Measurements from ENCODE around the gene ST6GALNAC3. TPM values are rescaled to one million over a fixed set of nuclear protein-coding genes. Genes with fewer than 3 reads are reported as not detected.

The ST6GALNAC3 gene
- total and polyA plus RNA-seq, 3 donors from 2014 or later: 0.46 to 0.87 (median 0.74) TPM

DNA sequence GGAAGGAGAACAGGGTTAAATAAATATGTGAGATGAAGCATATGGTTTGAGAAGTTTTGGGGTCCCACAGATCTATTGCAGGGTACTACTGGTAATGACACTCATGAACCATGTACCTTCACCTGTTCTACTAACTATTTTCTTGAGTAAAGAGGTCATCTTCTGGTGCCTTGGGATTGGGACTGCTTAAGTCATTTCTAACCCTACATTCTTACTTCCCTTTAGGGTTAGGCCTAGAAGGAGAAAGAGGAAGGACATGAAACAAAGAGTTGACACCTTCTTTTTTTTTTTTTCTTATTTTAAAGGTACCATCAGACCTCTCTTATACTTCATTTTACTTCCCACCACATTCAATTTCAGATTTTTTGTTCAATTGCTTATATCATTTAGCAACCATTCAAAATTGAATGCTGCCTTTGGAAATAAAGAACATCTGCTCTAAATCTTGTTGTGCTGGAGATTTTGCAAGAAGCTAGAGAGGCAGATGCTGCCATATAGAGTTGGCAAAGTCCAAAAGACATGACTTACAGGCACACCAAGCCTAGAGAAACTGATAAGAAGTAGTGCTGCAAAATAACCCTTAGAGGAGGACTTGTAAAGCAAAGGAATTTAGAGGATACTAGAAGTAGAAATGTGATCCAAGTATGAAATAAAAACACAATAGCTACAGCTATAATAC lies 418.3 kb downstream of the ST6GALNAC3 start:
- H3K27me3 ChIP-seq: no peaks in the 10 kb centered on the region
- no peaks in the 10 kb centered on the region for H3K4me1 ChIP-seq
- intact Hi-C loops (cut with DNase I; ENCODE audit: low total_unique reads): no loop called here
- H3K4me3 ChIP-seq: no peak overlapping the region
- no peak for DNase-seq
- H3K9me3 ChIP-seq: no peaks in the 10 kb centered on the region
- H3K27ac ChIP-seq: no peak overlapping the region
- no peak for TF ChIP-seq POLR2A (IDR thresholded peaks at IDR 0.05)
- TF ChIP-seq, protein P1, sequence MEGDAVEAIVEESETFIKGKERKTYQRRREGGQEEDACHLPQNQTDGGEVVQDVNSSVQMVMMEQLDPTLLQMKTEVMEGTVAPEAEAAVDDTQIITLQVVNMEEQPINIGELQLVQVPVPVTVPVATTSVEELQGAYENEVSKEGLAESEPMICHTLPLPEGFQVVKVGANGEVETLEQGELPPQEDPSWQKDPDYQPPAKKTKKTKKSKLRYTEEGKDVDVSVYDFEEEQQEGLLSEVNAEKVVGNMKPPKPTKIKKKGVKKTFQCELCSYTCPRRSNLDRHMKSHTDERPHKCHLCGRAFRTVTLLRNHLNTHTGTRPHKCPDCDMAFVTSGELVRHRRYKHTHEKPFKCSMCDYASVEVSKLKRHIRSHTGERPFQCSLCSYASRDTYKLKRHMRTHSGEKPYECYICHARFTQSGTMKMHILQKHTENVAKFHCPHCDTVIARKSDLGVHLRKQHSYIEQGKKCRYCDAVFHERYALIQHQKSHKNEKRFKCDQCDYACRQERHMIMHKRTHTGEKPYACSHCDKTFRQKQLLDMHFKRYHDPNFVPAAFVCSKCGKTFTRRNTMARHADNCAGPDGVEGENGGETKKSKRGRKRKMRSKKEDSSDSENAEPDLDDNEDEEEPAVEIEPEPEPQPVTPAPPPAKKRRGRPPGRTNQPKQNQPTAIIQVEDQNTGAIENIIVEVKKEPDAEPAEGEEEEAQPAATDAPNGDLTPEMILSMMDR (IDR thresholded peaks at IDR 0.05): no peak
- no peaks in the 10 kb centered on the region for H3K36me3 ChIP-seq (ENCODE audit: low read depth, missing control alignments)

- Histone ChIP-seq H3K36me3 (ENCODE audit: low read depth, missing control alignments) (no peaks in the 10 kb centered on the region), H3K27ac (peak overlapping the region in 1 of 2 donors; percentile 19), H3K27me3 (no peaks in the 10 kb centered on the region), H3K4me3 (no peak overlapping the region), H3K4me1 (no peaks in the 10 kb centered on the region), H3K9me3 (no peaks in the 10 kb centered on the region)
- intact Hi-C loops (cut with DNase I; ENCODE audit: low total_unique reads): no loop called here
- TF ChIP-seq POLR2A (IDR thresholded peaks at IDR 0.05): no peak
- TF ChIP-seq, protein P1 (IDR thresholded peaks at IDR 0.05): no peak
- peak; percentile 29 for DNase-seq
These were observed 420.3 kb downstream of the ST6GALNAC3 start for GRCh38 chr1:76494807-76495206.

DNA sequence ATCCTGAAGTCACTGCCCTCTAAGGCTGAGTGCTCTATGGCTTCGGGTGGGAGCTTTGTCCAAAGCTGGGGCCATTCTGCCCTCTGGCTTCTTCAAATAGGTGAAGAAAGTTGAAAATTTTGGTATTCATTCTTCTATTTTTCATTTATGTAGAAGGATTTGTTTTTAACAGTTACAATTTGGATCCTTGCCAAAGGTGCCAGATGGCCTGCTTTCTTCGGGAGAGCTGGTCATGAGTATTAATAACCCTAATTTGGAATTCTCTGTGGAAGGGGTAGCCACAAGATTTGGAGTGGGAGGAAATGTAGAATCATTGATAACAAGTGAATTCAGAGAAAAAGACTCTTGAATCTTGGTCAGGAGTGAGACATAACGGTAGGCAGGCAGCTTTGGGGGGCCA lies 422.3 kb downstream of the ST6GALNAC3 start:
- no peaks in the 10 kb centered on the region for H3K9me3 ChIP-seq
- H3K27ac ChIP-seq: peak overlapping the region in 1 of 2 donors; percentile 25
- TF ChIP-seq, protein P1 (IDR thresholded peaks at IDR 0.05): no peak
- TF ChIP-seq POLR2A (IDR thresholded peaks at IDR 0.05): no peak
- intact Hi-C loops (cut with DNase I; ENCODE audit: low total_unique reads): no loop called here
- H3K36me3 ChIP-seq (ENCODE audit: low read depth, missing control alignments): no peaks in the 10 kb centered on the region
- H3K4me3 ChIP-seq: no peak overlapping the region
- DNase-seq: no peak
- 52 to 59% methylated on average over 3 of the region's 3 CpGs for WGBS, 2 donors
- no peaks in the 10 kb centered on the region for H3K4me1 ChIP-seq
- H3K27me3 ChIP-seq: no peaks in the 10 kb centered on the region

DNA sequence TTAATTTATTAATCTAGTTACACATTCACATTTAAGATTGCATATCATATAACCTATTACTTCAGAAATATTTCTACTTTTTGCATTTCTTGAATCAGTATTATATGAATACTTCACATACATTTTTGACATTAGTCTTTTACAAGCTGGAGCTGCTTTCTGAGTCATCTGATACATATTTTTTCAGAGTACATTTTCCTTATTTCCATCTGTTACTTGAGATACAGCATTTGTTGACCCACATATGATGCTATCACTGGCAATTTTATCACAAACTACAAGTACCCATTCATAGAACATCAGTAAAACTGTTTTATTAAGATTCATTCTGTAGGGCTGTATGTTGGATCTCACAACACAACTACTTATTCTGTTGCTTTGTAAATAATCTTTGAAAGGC lies 425.6 kb downstream of the ST6GALNAC3 start:
- H3K4me3 ChIP-seq: no peak overlapping the region
- no peaks in the 10 kb centered on the region for H3K27me3 ChIP-seq
- no peaks in the 10 kb centered on the region for H3K9me3 ChIP-seq
- H3K36me3 ChIP-seq (ENCODE audit: low read depth, missing control alignments): no peaks in the 10 kb centered on the region
- H3K4me1 ChIP-seq: peaks cover 4% of the 10 kb centered on the region
- intact Hi-C loops (cut with DNase I; ENCODE audit: low total_unique reads): no loop called here
- H3K27ac ChIP-seq: no peak overlapping the region
- DNase-seq: no peak
- TF ChIP-seq, protein P1 (IDR thresholded peaks at IDR 0.05): no peak
- no peak for TF ChIP-seq POLR2A (IDR thresholded peaks at IDR 0.05)

DNA sequence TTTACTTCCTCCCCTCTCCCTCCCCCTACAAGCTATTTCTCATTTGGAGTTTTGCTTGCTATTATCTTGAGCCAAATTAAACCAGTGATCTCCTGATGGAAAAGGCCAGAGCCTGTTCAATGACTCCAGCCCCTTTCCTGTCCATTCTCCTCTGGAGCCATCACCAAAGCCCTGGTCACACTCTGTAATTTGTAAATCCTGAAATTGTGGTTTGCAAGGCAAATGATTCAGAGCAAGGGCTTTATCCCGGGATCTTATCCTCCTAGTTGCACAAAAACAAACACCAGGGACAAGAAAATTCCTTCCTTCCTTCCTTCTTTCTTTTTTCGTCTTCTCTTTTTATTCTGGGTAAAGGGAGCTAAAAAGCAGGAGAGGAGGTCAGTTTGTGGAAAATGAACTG lies 426.6 kb downstream of the ST6GALNAC3 start:
- H3K4me3 ChIP-seq: no peak overlapping the region
- DNase-seq: no peak
- no peaks in the 10 kb centered on the region for H3K9me3 ChIP-seq
- H3K27me3 ChIP-seq: no peaks in the 10 kb centered on the region
- TF ChIP-seq, protein P1 (IDR thresholded peaks at IDR 0.05): no peak
- no peak for TF ChIP-seq POLR2A (IDR thresholded peaks at IDR 0.05)
- peak overlapping the region in 1 of 2 donors; percentile 3 for H3K27ac ChIP-seq
- WGBS, 2 donors: 48 to 65% methylated on average over 2 of the region's 2 CpGs
- H3K36me3 ChIP-seq (ENCODE audit: low read depth, missing control alignments): no peaks in the 10 kb centered on the region
- peaks cover 4% of the 10 kb centered on the region for H3K4me1 ChIP-seq
- intact Hi-C loops (cut with DNase I; ENCODE audit: low total_unique reads): no loop called here

All from testis (tissue), 3 donors.